Measurements from ENCODE around the gene OTOG.

The OTOG gene

DNA sequence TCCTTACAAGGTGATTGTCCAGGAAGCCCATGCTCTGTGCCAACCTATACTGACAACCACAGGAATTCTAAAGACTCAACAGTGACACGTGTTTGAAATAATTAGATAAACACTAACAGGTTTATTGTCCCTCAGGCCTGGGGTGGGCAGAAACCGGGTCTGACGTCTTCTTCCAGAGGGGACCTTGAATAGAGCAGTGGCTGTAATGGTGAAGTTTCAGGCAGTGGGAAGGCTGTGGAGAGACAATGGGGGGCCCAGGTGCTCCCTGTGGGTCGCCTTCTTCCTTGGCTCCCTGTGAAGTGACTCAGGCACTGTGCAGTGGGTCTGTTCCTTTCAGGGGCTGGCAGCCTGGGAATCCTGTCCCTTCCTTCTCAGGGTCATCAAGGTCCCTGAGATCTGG is 54.6 kb downstream of the OTOG start:
- Histone ChIP-seq H2AFZ (ENCODE audit: low read depth, low read length) (no peak overlapping the region), H3K27me3 (ENCODE audit: insufficient read depth, low read length, poor library complexity) (no peaks in the 10 kb centered on the region)

DNA sequence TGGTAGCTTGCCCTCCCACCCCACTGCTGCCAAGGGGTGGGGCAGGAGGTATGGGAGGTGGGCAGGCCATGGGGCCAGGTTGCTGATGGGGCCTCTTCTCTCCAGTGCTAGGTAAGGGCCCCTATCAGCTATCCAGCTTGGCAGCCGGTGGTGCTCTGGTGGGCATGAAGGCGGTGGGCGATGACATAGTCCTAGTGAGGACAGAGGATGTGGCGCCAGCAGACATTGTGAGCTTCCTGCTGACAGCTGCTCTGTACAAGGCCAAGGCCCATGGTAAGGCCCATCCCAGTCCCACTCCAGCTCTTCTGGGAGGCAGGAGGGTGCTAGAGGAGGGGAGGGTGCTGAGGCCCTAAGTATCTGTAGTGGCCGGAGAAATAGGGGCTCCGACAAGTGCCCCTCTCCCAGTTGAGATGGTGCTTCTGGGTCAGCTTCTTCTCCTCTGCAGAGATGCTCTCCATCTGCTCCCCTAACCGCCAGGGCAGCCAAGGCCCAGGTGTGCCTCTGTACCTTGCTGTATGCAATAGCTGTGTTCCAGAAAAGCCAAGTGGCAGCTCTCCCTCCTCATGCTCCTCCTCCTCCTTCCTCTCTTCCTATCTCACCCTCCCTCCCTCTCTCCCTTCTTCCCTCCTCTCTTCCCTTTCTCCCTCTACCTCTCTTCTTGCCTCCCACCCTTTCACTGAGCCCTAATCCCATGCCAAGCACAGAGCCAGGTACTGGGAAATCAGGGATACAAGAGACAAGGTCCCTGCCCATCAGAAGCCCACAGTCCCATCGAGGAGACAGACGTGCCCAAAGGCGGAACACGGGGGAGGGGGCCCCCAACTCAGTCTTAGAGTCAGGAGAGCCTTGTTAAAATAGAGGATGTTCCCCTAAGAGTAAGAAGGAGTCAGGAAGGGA is 55.3 kb downstream of the OTOG start:
- TF ChIP-seq, protein P1, sequence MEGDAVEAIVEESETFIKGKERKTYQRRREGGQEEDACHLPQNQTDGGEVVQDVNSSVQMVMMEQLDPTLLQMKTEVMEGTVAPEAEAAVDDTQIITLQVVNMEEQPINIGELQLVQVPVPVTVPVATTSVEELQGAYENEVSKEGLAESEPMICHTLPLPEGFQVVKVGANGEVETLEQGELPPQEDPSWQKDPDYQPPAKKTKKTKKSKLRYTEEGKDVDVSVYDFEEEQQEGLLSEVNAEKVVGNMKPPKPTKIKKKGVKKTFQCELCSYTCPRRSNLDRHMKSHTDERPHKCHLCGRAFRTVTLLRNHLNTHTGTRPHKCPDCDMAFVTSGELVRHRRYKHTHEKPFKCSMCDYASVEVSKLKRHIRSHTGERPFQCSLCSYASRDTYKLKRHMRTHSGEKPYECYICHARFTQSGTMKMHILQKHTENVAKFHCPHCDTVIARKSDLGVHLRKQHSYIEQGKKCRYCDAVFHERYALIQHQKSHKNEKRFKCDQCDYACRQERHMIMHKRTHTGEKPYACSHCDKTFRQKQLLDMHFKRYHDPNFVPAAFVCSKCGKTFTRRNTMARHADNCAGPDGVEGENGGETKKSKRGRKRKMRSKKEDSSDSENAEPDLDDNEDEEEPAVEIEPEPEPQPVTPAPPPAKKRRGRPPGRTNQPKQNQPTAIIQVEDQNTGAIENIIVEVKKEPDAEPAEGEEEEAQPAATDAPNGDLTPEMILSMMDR (IDR thresholded peaks at IDR 0.05; ENCODE audit: borderline replicate concordance, extremely low read depth, low read length, poor library complexity, severe bottlenecking) = no peak
- no peak for TF ChIP-seq EZH2 (IDR thresholded peaks at IDR 0.05; ENCODE audit: borderline replicate concordance, low read depth, low read length, severe bottlenecking)
- Histone ChIP-seq H3K9me3 (ENCODE audit: insufficient read depth, low read length, severe bottlenecking) (no peaks in the 10 kb centered on the region), H4K20me1 (ENCODE audit: insufficient read depth, low read length) (peaks cover 4% of the 10 kb centered on the region; the same call in 1 of the 2 replicates), H3K27me3 (ENCODE audit: insufficient read depth, low read length, poor library complexity) (no peaks in the 10 kb centered on the region), H3K4me2 (ENCODE audit: insufficient read depth, low read length) (no peak overlapping the region), H3K36me3 (ENCODE audit: insufficient read depth, low read length) (no peaks in the 10 kb centered on the region), H3K79me2 (ENCODE audit: insufficient read depth, low read length) (no peaks in the 10 kb centered on the region), H3K27ac (ENCODE audit: low read length) (no peak overlapping the region), H3K4me3 (ENCODE audit: low read depth in 1 of 2, low read length in 2 of 2) (no peak overlapping the region), H3K9ac (ENCODE audit: low read depth, low read length) (no peak overlapping the region), H2AFZ (ENCODE audit: low read depth, low read length) (no peak overlapping the region), H3K4me1 (ENCODE audit: insufficient read depth, low read length) (no peaks in the 10 kb centered on the region)
- no peak for ATAC-seq (ENCODE audit: insufficient read depth, low read depth)
- no peak for DNase-seq

More for the DNA sequence above, 54.6 kb downstream of the OTOG start:
- H3K9me3 ChIP-seq (ENCODE audit: insufficient read depth, low read length, severe bottlenecking) = no peaks in the 10 kb centered on the region
- no peak overlapping the region for H3K27ac ChIP-seq (ENCODE audit: low read length)
- no peak for DNase-seq
- peaks cover 4% of the 10 kb centered on the region; the same call in 1 of the 2 replicates for H4K20me1 ChIP-seq (ENCODE audit: insufficient read depth, low read length)
- no peaks in the 10 kb centered on the region for H3K36me3 ChIP-seq (ENCODE audit: insufficient read depth, low read length)
- no peak overlapping the region for H3K4me2 ChIP-seq (ENCODE audit: insufficient read depth, low read length)
- H3K4me1 ChIP-seq (ENCODE audit: insufficient read depth, low read length) = no peaks in the 10 kb centered on the region
- no peaks in the 10 kb centered on the region for H3K79me2 ChIP-seq (ENCODE audit: insufficient read depth, low read length)
- H3K9ac ChIP-seq (ENCODE audit: low read depth, low read length) = no peak overlapping the region
- TF ChIP-seq, protein P1 (IDR thresholded peaks at IDR 0.05; ENCODE audit: borderline replicate concordance, extremely low read depth, low read length, poor library complexity, severe bottlenecking) = no peak
- TF ChIP-seq EZH2 (IDR thresholded peaks at IDR 0.05; ENCODE audit: borderline replicate concordance, low read depth, low read length, severe bottlenecking) = no peak
- ATAC-seq (ENCODE audit: insufficient read depth, low read depth) = no peak
- no peak overlapping the region for H3K4me3 ChIP-seq (ENCODE audit: low read depth in 1 of 2, low read length in 2 of 2)

DNA sequence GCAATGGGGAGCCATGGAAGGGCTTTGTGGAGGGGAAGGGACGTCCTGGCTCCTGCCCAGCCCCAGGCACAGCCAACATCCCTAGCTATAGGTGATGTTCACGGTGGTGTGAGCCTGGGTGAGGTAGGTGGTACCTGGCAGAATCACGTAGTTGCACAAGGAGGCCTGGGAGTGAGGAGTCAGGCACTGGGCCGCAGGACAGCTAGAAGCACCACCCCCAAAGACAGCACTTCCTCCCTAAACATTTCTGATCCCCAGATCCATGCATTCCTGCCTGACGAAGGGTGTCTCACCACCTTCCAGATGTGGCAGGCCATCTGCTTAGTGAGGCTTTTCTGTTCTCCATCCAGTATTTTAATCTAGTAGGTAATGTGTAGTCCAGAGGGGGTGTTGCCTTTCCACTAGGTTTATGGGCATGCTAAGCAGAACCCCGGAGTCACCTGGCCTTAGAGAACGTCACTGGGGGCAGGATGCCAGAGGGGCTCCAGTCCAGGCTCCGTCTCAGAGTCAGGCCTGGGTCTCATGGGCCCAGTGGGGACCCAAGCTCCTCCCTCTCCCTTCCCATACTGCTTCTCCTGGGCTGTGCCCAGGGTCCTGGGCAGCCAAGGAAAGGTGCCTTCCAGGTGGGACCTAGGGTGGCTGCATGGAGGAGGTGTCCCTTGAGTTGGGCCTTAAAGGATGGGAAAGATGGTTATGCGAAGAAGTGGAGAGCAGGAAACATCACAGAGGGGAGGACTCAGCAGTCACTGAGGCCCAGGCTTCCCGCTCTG is 56.2 kb downstream of the OTOG start:
- ATAC-seq (ENCODE audit: insufficient read depth, low read depth) = no peak
- no peaks in the 10 kb centered on the region for H3K9me3 ChIP-seq (ENCODE audit: insufficient read depth, low read length, severe bottlenecking)
- no peak for DNase-seq
- no peaks in the 10 kb centered on the region for H3K79me2 ChIP-seq (ENCODE audit: insufficient read depth, low read length)
- H3K4me1 ChIP-seq (ENCODE audit: insufficient read depth, low read length) = no peaks in the 10 kb centered on the region
- H3K36me3 ChIP-seq (ENCODE audit: insufficient read depth, low read length) = no peaks in the 10 kb centered on the region
- H3K4me2 ChIP-seq (ENCODE audit: insufficient read depth, low read length) = no peak overlapping the region
- peaks cover 4% of the 10 kb centered on the region; the same call in 1 of the 2 replicates for H4K20me1 ChIP-seq (ENCODE audit: insufficient read depth, low read length)
- no peak overlapping the region for H2AFZ ChIP-seq (ENCODE audit: low read depth, low read length)
- H3K27ac ChIP-seq (ENCODE audit: low read length) = no peak overlapping the region
- TF ChIP-seq, protein P1 (IDR thresholded peaks at IDR 0.05; ENCODE audit: borderline replicate concordance, extremely low read depth, low read length, poor library complexity, severe bottlenecking) = no peak
- no peak for TF ChIP-seq EZH2 (IDR thresholded peaks at IDR 0.05; ENCODE audit: borderline replicate concordance, low read depth, low read length, severe bottlenecking)
- no peaks in the 10 kb centered on the region for H3K27me3 ChIP-seq (ENCODE audit: insufficient read depth, low read length, poor library complexity)
- H3K4me3 ChIP-seq (ENCODE audit: low read depth in 1 of 2, low read length in 2 of 2) = no peak overlapping the region
- H3K9ac ChIP-seq (ENCODE audit: low read depth, low read length) = no peak overlapping the region
